Trophoblast cell (in vitro differentiated cells and primary cell): Measurements from ENCODE around the gene CNTFR. TPM values are rescaled to one million over a fixed set of nuclear protein-coding genes. Genes with fewer than 3 reads are reported as not detected.
"Not testable (repeated sequence)": the region's sequence is repeated elsewhere in the genome, so short reads cannot be mapped to it uniquely, and the experiment has no call there.

Experiments
- DNase-seq, 2 donors: peaks; one replicate each; pipeline ENCODE4 v3.0.0-alpha.2; 2016
- H2AFZ ChIP-seq: 2 replicates; pipeline ENCODE4 v1.6.1; 2013; ENCODE audit warnings: low read length, moderate library complexity, mild to moderate bottlenecking; ENCODE audit not compliant: insufficient read depth, poor library complexity
- H2AK5ac ChIP-seq: 2 replicates; pipeline ENCODE4 v1.6.1; 2013; ENCODE audit warnings: mild to moderate bottlenecking, low read length
- H2BK120ac ChIP-seq: 2 replicates; pipeline ENCODE4 v1.6.1; 2013; ENCODE audit warnings: low read length, mild to moderate bottlenecking, moderate library complexity; ENCODE audit not compliant: insufficient read depth, poor library complexity
- H2BK12ac ChIP-seq: 2 replicates; pipeline ENCODE4 v1.6.1; 2013; ENCODE audit warnings: mild to moderate bottlenecking, low read length, moderate library complexity
- H2BK5ac ChIP-seq: 2 replicates; pipeline ENCODE4 v1.6.1; 2013; ENCODE audit warnings: low read length, low read depth, moderate library complexity, mild to moderate bottlenecking; ENCODE audit not compliant: poor library complexity
- H3K14ac ChIP-seq: 2 replicates; pipeline ENCODE4 v1.6.1; 2013; ENCODE audit warnings: mild to moderate bottlenecking, low read length
- H3K18ac ChIP-seq: 2 replicates; pipeline ENCODE4 v1.6.1; 2013; ENCODE audit warnings: mild to moderate bottlenecking, low read length
- H3K23ac ChIP-seq: 2 replicates; pipeline ENCODE4 v1.6.1; 2013; ENCODE audit warnings: low read length
- H3K27ac ChIP-seq: 2 replicates; pipeline ENCODE4 v1.5.1; 2013; ENCODE audit warnings: low read depth, mild to moderate bottlenecking, inconsistent platforms, low read length, moderate library complexity
- H3K27me3 ChIP-seq: 2 replicates; pipeline ENCODE4 v1.6.1; 2013; ENCODE audit warnings: inconsistent platforms, mild to moderate bottlenecking, low read length, moderate library complexity; ENCODE audit not compliant: insufficient read depth
- H3K36me3 ChIP-seq, 2 experiments: 1 replicate in 1 of 2; 2 replicates in 1 of 2; pipeline ENCODE4 v1.6.1; 2013; ENCODE audit warnings: low read length in 2 of 2, mild to moderate bottlenecking in 2 of 2, moderate library complexity in 1 of 2; ENCODE audit not compliant: insufficient read depth in 2 of 2, control insufficient read depth in 1 of 2
- H3K4ac ChIP-seq: 2 replicates; pipeline ENCODE4 v1.6.1; 2013; ENCODE audit warnings: low read depth, mild to moderate bottlenecking, low read length, moderate library complexity
- H3K4me1 ChIP-seq, 2 experiments: 1 replicate in 1 of 2; 2 replicates in 1 of 2; pipeline ENCODE4 v1.6.1; 2013; ENCODE audit warnings: low read length in 2 of 2, mild to moderate bottlenecking in 2 of 2, moderate library complexity in 1 of 2; ENCODE audit not compliant: insufficient read depth in 2 of 2, control insufficient read depth in 1 of 2
- H3K4me2 ChIP-seq: 2 replicates; pipeline ENCODE4 v1.6.1; 2013; ENCODE audit warnings: inconsistent platforms, mild to moderate bottlenecking, low read length, moderate library complexity
- H3K4me3 ChIP-seq: 2 replicates; pipeline ENCODE4 v1.5.1; 2013; ENCODE audit warnings: mild to moderate bottlenecking, low read depth, low read length, inconsistent platforms
- H3K79me1 ChIP-seq: one replicate; pipeline ENCODE4 v1.6.1; 2013; ENCODE audit warnings: low read length
- H3K79me2 ChIP-seq: 2 replicates; pipeline ENCODE4 v1.6.1; 2013; ENCODE audit warnings: low read length, mild to moderate bottlenecking; ENCODE audit not compliant: control insufficient read depth, insufficient read depth, poor library complexity
- H3K9ac ChIP-seq: 2 replicates; pipeline ENCODE4 v1.6.1; 2013; ENCODE audit warnings: mild to moderate bottlenecking, low read length
- H3K9me3 ChIP-seq: 2 replicates; pipeline ENCODE4 v1.6.1; 2013; ENCODE audit warnings: low read depth, mild to moderate bottlenecking, control low read depth, inconsistent platforms, low read length; ENCODE audit not compliant: insufficient read depth
- H4K12ac ChIP-seq: 2 replicates; pipeline ENCODE4 v1.6.1; 2013; ENCODE audit warnings: low read depth, mild to moderate bottlenecking, low read length, moderate library complexity
- H4K8ac ChIP-seq: 2 replicates; pipeline ENCODE4 v1.6.1; 2013; ENCODE audit warnings: low read depth, mild to moderate bottlenecking, low read length, moderate library complexity
- H4K91ac ChIP-seq: one replicate; pipeline ENCODE4 v1.6.1; 2013; ENCODE audit warnings: low read depth, mild to moderate bottlenecking, low read length, moderate library complexity
- WGBS: extraction: QIAGEN DNeasy Blood & Tissue Kit; methylation state at CpG from one replicate; pipeline ENCODE4 v1.1.7; 2013; ENCODE audit warnings: missing lambda C conversion rate; ENCODE audit not compliant: insufficient read length, insufficient coverage; ENCODE audit errors: extremely low coverage; 5-methylcytosine and 5-hydroxymethylcytosine counted together
- polyA plus RNA-seq: library from polyadenylated mRNA; stranded (reverse); fragments of 200-250 nt; gene quantifications from 2 replicates; pipeline ENCODE4 v1.2.3, GENCODE V29; 2013

The CNTFR gene
- polyA plus RNA-seq: 1.1 and 1.4 TPM in 2 replicates

- peaks cover 82% of the 10 kb centered on the region for H3K27me3 ChIP-seq
- H3K9me3 ChIP-seq: peaks cover 9% of the 10 kb centered on the region
- H3K18ac ChIP-seq: no peak within 1 kb of the TSS
- H2BK5ac ChIP-seq: no peak within 1 kb of the TSS
- peaks cover 12 to 14% of the 10 kb centered on the region in 2 experiments for H3K4me1 ChIP-seq
- no peaks in the 10 kb centered on the region for H3K79me1 ChIP-seq
- H3K79me2 ChIP-seq: no peaks in the 10 kb centered on the region
- H3K14ac ChIP-seq: no peak within 1 kb of the TSS
- DNase-seq: no peak
- no peak within 1 kb of the TSS for H3K27ac ChIP-seq
- H4K8ac ChIP-seq: no peak within 1 kb of the TSS
- H3K9ac ChIP-seq: no peak within 1 kb of the TSS
- H3K36me3 ChIP-seq: no peaks in the 10 kb centered on the region
- H3K4me2 ChIP-seq: peak within 1 kb of the TSS; percentile 66
- no peak within 1 kb of the TSS for H3K23ac ChIP-seq
- H2BK12ac ChIP-seq: no peak within 1 kb of the TSS
- H2AFZ ChIP-seq: no peak within 1 kb of the TSS
- WGBS: no CpG with 5 or more reads among the region's 104 CpGs
- no peak within 1 kb of the TSS for H4K12ac ChIP-seq
- no peak within 1 kb of the TSS for H2AK5ac ChIP-seq
- H3K4ac ChIP-seq: no peak within 1 kb of the TSS
- no peak within 1 kb of the TSS for H4K91ac ChIP-seq
- no peak within 1 kb of the TSS for H2BK120ac ChIP-seq
- peak within 1 kb of the TSS; percentile 60 for H3K4me3 ChIP-seq
Measured at GRCh38 chr9:34589636-34590380, at the start of gene CNTFR. CNTFR (minus strand) TSS chr9:34589724; CDS start chr9:34568981, 20,743 bp downstream.

- not testable (repeated sequence) for H3K14ac ChIP-seq, H2BK120ac ChIP-seq, H2AK5ac ChIP-seq, H3K4ac ChIP-seq, H3K79me1 ChIP-seq, H3K9ac ChIP-seq, H3K27ac ChIP-seq, H4K8ac ChIP-seq, DNase-seq, H2BK5ac ChIP-seq, H3K27me3 ChIP-seq, H3K4me3 ChIP-seq, H4K12ac ChIP-seq, H3K36me3 ChIP-seq, H3K79me2 ChIP-seq, H2AFZ ChIP-seq, H4K91ac ChIP-seq, H3K23ac ChIP-seq, H3K18ac ChIP-seq, H3K4me2 ChIP-seq, H2BK12ac ChIP-seq, H3K9me3 ChIP-seq
- peaks cover 10 to 16% of the 10 kb centered on the region in 2 experiments for H3K4me1 ChIP-seq
- no CpG with 5 or more reads among the region's 8 CpGs for WGBS
Measured at GRCh38 chr9:34639322-34639721, 49.8 kb upstream of the CNTFR start.

GRCh38 chr9:34638138-34638445 lies 48.6 kb upstream of the CNTFR start:
- Histone ChIP-seq H4K91ac (peak overlapping the region; percentile 50), H4K12ac (peak overlapping the region; percentile 9), H3K36me3 (peaks cover 3 to 6% of the 10 kb centered on the region in 2 experiments), H3K14ac (peak overlapping the region; percentile 48), H3K9me3 (no peaks in the 10 kb centered on the region), H3K4ac (no peak overlapping the region), H3K27me3 (no peaks in the 10 kb centered on the region), H2AK5ac (no peak overlapping the region), H3K27ac (peak overlapping the region; percentile 15), H2BK5ac (peak overlapping the region; percentile 6), H3K9ac (peak overlapping the region; percentile 64), H2AFZ (peak overlapping the region; percentile 77), H2BK120ac (peak overlapping the region; percentile 23), H2BK12ac (no peak overlapping the region), H3K4me2 (peak overlapping the region; percentile 95), H3K23ac (no peak overlapping the region), H4K8ac (peak overlapping the region; percentile 88), H3K4me1 (peaks cover 10 to 15% of the 10 kb centered on the region in 2 experiments), H3K18ac (peak overlapping the region; percentile 30), H3K79me2 (peaks cover 4% of the 10 kb centered on the region), H3K4me3 (peak overlapping the region; percentile 85), H3K79me1 (peaks cover 9% of the 10 kb centered on the region)
- DNase-seq: no peak
- no CpG with 5 or more reads among the region's 7 CpGs for WGBS

GRCh38 chr9:34637356-34638137 lies 48.0 kb upstream of the CNTFR start, which contains the start of gene SIGMAR1:
SIGMAR1 (minus strand) TSS chr9:34637787; CDS start chr9:34637697, 90 bp downstream.
- Histone ChIP-seq H3K4me2 (peak within 1 kb of the TSS; percentile 95), H3K9ac (peak within 1 kb of the TSS; percentile 88), H2AFZ (peak within 1 kb of the TSS; percentile 77), H2BK5ac (peak within 1 kb of the TSS; percentile 9), H3K23ac (no peak within 1 kb of the TSS), H3K4me3 (peak within 1 kb of the TSS; percentile 85), H2BK12ac (peak within 1 kb of the TSS; percentile 20), H3K18ac (peak within 1 kb of the TSS; percentile 65), H2BK120ac (peak within 1 kb of the TSS; percentile 48), H3K27me3 (no peaks in the 10 kb centered on the region), H3K9me3 (no peaks in the 10 kb centered on the region), H4K8ac (peak within 1 kb of the TSS; percentile 88), H3K79me2 (peaks cover 4% of the 10 kb centered on the region), H3K27ac (peak within 1 kb of the TSS; percentile 15), H3K79me1 (peaks cover 9% of the 10 kb centered on the region), H3K14ac (peak within 1 kb of the TSS; percentile 70), H3K4ac (peak within 1 kb of the TSS; percentile 25), H3K4me1 (peaks cover 10 to 15% of the 10 kb centered on the region in 2 experiments), H2AK5ac (no peak within 1 kb of the TSS), H4K12ac (peak within 1 kb of the TSS; percentile 38), H3K36me3 (peaks cover 3 to 6% of the 10 kb centered on the region in 2 experiments), H4K91ac (peak within 1 kb of the TSS; percentile 50)
- no CpG with 5 or more reads among the region's 74 CpGs for WGBS
- DNase-seq: peak; percentile 81 to 95
